Peyer's patch (tissue), 4 donors: ENCODE results near the gene NAA10. TPM values are rescaled to one million over a fixed set of nuclear protein-coding genes. Genes with fewer than 3 reads are reported as not detected.

Experiments
- DNase-seq, 3 donors: peaks; one replicate each; pipeline ENCODE4 v3.0.0-alpha.2; 2017 to 2019
- H3K27ac ChIP-seq, 4 donors: fragments of 200-600 bp; sonication (generic); one replicate each; pipeline ENCODE4 v1.5.1; 2016 to 2019
- H3K27me3 ChIP-seq, 2 donors: fragments of 200-600 bp; sonication (generic); one replicate each; pipeline ENCODE4 v1.5.1; 2019
- H3K36me3 ChIP-seq, 3 donors: fragments of 200-600 bp; sonication (generic); one replicate each; pipeline ENCODE4 v1.5.1; 2016 to 2019
- H3K4me1 ChIP-seq, 4 donors: fragments of 200-600 bp; sonication (generic); one replicate each; pipeline ENCODE4 v1.5.1; 2016 to 2019
- H3K4me3 ChIP-seq, 4 donors: fragments of 200-600 bp; sonication (generic); 1 replicate in 3 of 4; 2 replicates in 1 of 4; pipeline ENCODE4 v1.5.1; 2016 to 2019; ENCODE audit warnings: mild to moderate bottlenecking in 1 of 4
- H3K9me3 ChIP-seq, 4 donors: fragments of 200-600 bp; sonication (generic); one replicate each; pipeline ENCODE4 v1.5.1; 2016 to 2019; ENCODE audit warnings: mild to moderate bottlenecking in 1 of 4
- CTCF ChIP-seq, 6 experiments: fragments of 450-650 bp in 4 of 6; fragments of 200-600 bp in 2 of 6; sonication (generic) in 1 of 6; IDR thresholded peaks; one replicate each; pipeline ENCODE4 v1.5.1; 2017 to 2019; ENCODE audit warnings: antibody characterized with exemption in 6 of 6, mild to moderate bottlenecking in 3 of 6, moderate library complexity in 1 of 6
- POLR2A ChIP-seq, 2 donors: fragments of 450-650 bp; IDR thresholded peaks; one replicate each; pipeline ENCODE4 v1.5.1; 2017; ENCODE audit warnings: antibody characterized with exemption in 2 of 2, mild to moderate bottlenecking in 2 of 2, moderate library complexity in 2 of 2
- small RNA-seq, 2 donors: library from RNA; depleted of rRNA; stranded (forward); fragments of <200 nt; gene quantifications; one replicate each; pipeline ENCODE3, GENCODE V24; 2016
- total RNA-seq, 4 donors: library from RNA; depleted of rRNA; stranded (reverse); fragments of >200 nt; gene quantifications; one replicate each; pipeline ENCODE4 v1.1.0, GENCODE V29; 2016

NAA10 gene
- total RNA-seq, 4 donors from 2014 or later: 32.9 to 118 (median 54.1) TPM

GRCh38 chrX:153881281-153881680 lies 53.6 kb downstream of the NAA10 start:
- no peak overlapping the region for H3K4me3 ChIP-seq
- peaks cover 0 to 10% (median 0%) of the 10 kb centered on the region in 4 donors for H3K4me1 ChIP-seq
- H3K36me3 ChIP-seq: no peaks in the 10 kb centered on the region
- peaks cover 0 to 3% (median 0%) of the 10 kb centered on the region in 4 donors for H3K9me3 ChIP-seq
- DNase-seq: no peak
- H3K27me3 ChIP-seq: no peaks in the 10 kb centered on the region
- no peak overlapping the region for H3K27ac ChIP-seq
- TF ChIP-seq CTCF (IDR thresholded peaks at IDR 0.05) (no peak), POLR2A (IDR thresholded peaks at IDR 0.05) (no peak)

GRCh38 chrX:153880440-153880815 lies 54.4 kb downstream of the NAA10 start:
- Histone ChIP-seq H3K27ac (no peak overlapping the region), H3K27me3 (no peaks in the 10 kb centered on the region), H3K4me3 (no peak overlapping the region), H3K36me3 (no peaks in the 10 kb centered on the region), H3K9me3 (peaks cover 0 to 3% (median 0%) of the 10 kb centered on the region in 4 donors), H3K4me1 (peaks cover 0 to 9% (median 0%) of the 10 kb centered on the region in 4 donors)
- no peak for TF ChIP-seq CTCF (IDR thresholded peaks at IDR 0.05)
- DNase-seq: no peak

- no peak for TF ChIP-seq CTCF (IDR thresholded peaks at IDR 0.05)
- TF ChIP-seq POLR2A (IDR thresholded peaks at IDR 0.05): no peak
- Histone ChIP-seq H3K36me3 (no peaks in the 10 kb centered on the region), H3K4me3 (no peak overlapping the region), H3K27ac (no peak overlapping the region), H3K9me3 (no peaks in the 10 kb centered on the region), H3K4me1 (peaks cover 0 to 4% (median 0%) of the 10 kb centered on the region in 4 donors), H3K27me3 (no peaks in the 10 kb centered on the region)
- no peak for DNase-seq
These were observed 54.9 kb downstream of the NAA10 start for GRCh38 chrX:153879741-153880439.

Small RNA genes within 50 kb of the gene (small RNA-seq; reads per million reads assigned to genes)
- 0 to 0.13 reads per million in 2 donors for gene MIR3202-1

Other genes with a start within 250 kb of the NAA10 start
- gene SLC6A8, start 247.1 kb downstream of the NAA10 start, total RNA-seq: 100 to 1,000 TPM in 3 of 4 donors, 10 to 100 TPM in 1; 36.3 to 562 (median 146) TPM
- gene BCAP31, start 210.7 kb downstream of the NAA10 start, total RNA-seq: 100 to 1,000 TPM in 2 of 4 donors, 10 to 100 TPM in 2; 45.4 to 148 (median 101) TPM
- 10 to 100 TPM; 14.9 to 94.2 (median 68.0) TPM for gene ABCD1, start 210.2 kb downstream of the NAA10 start, total RNA-seq
- gene PLXNB3, start 170.8 kb downstream of the NAA10 start, total RNA-seq: 10 to 100 TPM in 1 of 4 donors, 1 to 10 TPM in 3; 2.7 to 25.6 (median 7.6) TPM
- 1 to 10 TPM in 1 of 4 donors, not detected in 3; 1.7 TPM for gene SRPK3, start 154.0 kb downstream of the NAA10 start, total RNA-seq
- gene IDH3G, start 140.7 kb downstream of the NAA10 start, total RNA-seq: 100 to 1,000 TPM; 108 to 153 (median 126) TPM
- gene SSR4, start 140.4 kb downstream of the NAA10 start, total RNA-seq: 100 to 1,000 TPM in 1 of 4 donors, 10 to 100 TPM in 3; 90.0 to 113 (median 96.4) TPM
- gene PDZD4, start 104.5 kb downstream of the NAA10 start, total RNA-seq: 1 to 10 TPM; 1.2 to 8.3 (median 2.4) TPM
- 1 to 10 TPM; 1.8 to 7.4 (median 4.6) TPM for gene L1CAM, start 48.9 kb downstream of the NAA10 start, total RNA-seq
- 1 to 10 TPM in 2 of 4 donors, under 1 TPM in 2; 0.53 to 5.0 (median 1.1) TPM for gene AVPR2, start 30.4 kb downstream of the NAA10 start, total RNA-seq
- gene ARHGAP4, start 8.8 kb downstream of the NAA10 start, total RNA-seq: 100 to 1,000 TPM in 1 of 4 donors, 10 to 100 TPM in 3; 23.6 to 211 (median 57.6) TPM
- gene RENBP, start 9.6 kb upstream of the NAA10 start, total RNA-seq: 10 to 100 TPM in 2 of 4 donors, 1 to 10 TPM in 2; 4.9 to 13.3 (median 9.4) TPM
- 10 to 100 TPM; 44.1 to 70.6 (median 55.6) TPM for gene HCFC1, start 36.8 kb upstream of the NAA10 start, total RNA-seq
- gene TMEM187, start 37.7 kb upstream of the NAA10 start, total RNA-seq: 10 to 100 TPM; 10.7 to 32.6 (median 12.8) TPM
- gene IRAK1, start 84.9 kb upstream of the NAA10 start, total RNA-seq: 100 to 1,000 TPM; 111 to 150 (median 122) TPM
- 100 to 1,000 TPM in 1 of 4 donors, 10 to 100 TPM in 3; 39.8 to 147 (median 55.4) TPM for gene MECP2, start 162.7 kb upstream of the NAA10 start, total RNA-seq
- gene OPN1LW, start 209.2 kb upstream of the NAA10 start, total RNA-seq: not detected
- not detected for gene OPN1MW, start 247.6 kb upstream of the NAA10 start, total RNA-seq